Neural progenitor cell (in vitro differentiated cells): Measurements from ENCODE around the gene TPPP2. TPM values are rescaled to one million over a fixed set of nuclear protein-coding genes. Genes with fewer than 3 reads are reported as not detected.
A peak's percentile ranks its signal among the peaks of the same experiment; 100 is the strongest.

Experiments
- DNase-seq: peaks from one replicate; pipeline ENCODE4 v3.0.0-alpha.2; 2016; ENCODE audit warnings: low spot score
- H2AFZ ChIP-seq: fragments of 200-600 bp; sonication (generic); replicated peaks from 2 replicates; pipeline ENCODE4 v1.6.1; 2016; ENCODE audit warnings: antibody characterized with exemption
- H3F3A ChIP-seq: fragments of 200-600 bp; sonication (generic); 2 replicates; pipeline ENCODE4 v1.6.1; 2016; ENCODE audit warnings: antibody characterized with exemption, low read depth
- H3K27ac ChIP-seq: fragments of 200-600 bp; sonication (generic); 2 replicates; pipeline ENCODE4 v1.5.1; 2016; ENCODE audit warnings: mild to moderate bottlenecking
- H3K27me3 ChIP-seq: fragments of 200-600 bp; sonication (generic); 2 replicates; pipeline ENCODE4 v1.6.1; 2016; ENCODE audit warnings: mild to moderate bottlenecking, moderate library complexity
- H3K36me3 ChIP-seq: fragments of 200-600 bp; sonication (generic); 2 replicates; pipeline ENCODE4 v1.5.1; 2016
- H3K4me1 ChIP-seq: fragments of 200-600 bp; sonication (generic); 2 replicates; pipeline ENCODE4 v1.6.1; 2016; ENCODE audit warnings: mixed run types
- H3K4me2 ChIP-seq: fragments of 200-600 bp; sonication (generic); 2 replicates; pipeline ENCODE4 v1.6.1; 2016
- H3K4me3 ChIP-seq: fragments of 200-600 bp; sonication (generic); 2 replicates; pipeline ENCODE4 v1.5.1; 2016
- H3K79me2 ChIP-seq: fragments of 200-600 bp; sonication (generic); 2 replicates; pipeline ENCODE4 v1.6.1; 2016; ENCODE audit warnings: low read depth
- H3K9ac ChIP-seq: fragments of 200-600 bp; sonication (generic); 2 replicates; pipeline ENCODE4 v1.6.1; 2016
- H3K9me3 ChIP-seq: fragments of 200-600 bp; sonication (generic); 2 replicates; pipeline ENCODE4 v1.5.1; 2016; ENCODE audit warnings: low read depth
- H4K20me1 ChIP-seq: fragments of 200-600 bp; sonication (generic); 2 replicates; pipeline ENCODE4 v1.6.1; 2016; ENCODE audit warnings: low read depth
- H3K27ac Mint-ChIP-seq: 3 replicates; pipeline ENCODE4 v1.8.0; 2021; ENCODE audit warnings: mixed read lengths
- H3K27me3 Mint-ChIP-seq: 2 replicates; pipeline ENCODE4 v1.8.0; 2022; ENCODE audit warnings: low read depth, mild to moderate bottlenecking, inconsistent platforms, moderate library complexity, mixed read lengths; ENCODE audit not compliant: insufficient read depth
- H3K36me3 Mint-ChIP-seq: 3 replicates; pipeline ENCODE4 v1.8.0; 2021; ENCODE audit warnings: mixed read lengths
- H3K4me1 Mint-ChIP-seq: 3 replicates; pipeline ENCODE4 v1.8.0; 2021; ENCODE audit warnings: mixed read lengths
- H3K4me3 Mint-ChIP-seq: 3 replicates; pipeline ENCODE4 v1.8.0; 2021; ENCODE audit warnings: mild to moderate bottlenecking, moderate library complexity, mixed read lengths
- H3K9me3 Mint-ChIP-seq: 3 replicates; pipeline ENCODE4 v1.8.0; 2020; ENCODE audit warnings: mixed read lengths
- EZH2 ChIP-seq: fragments of 200-600 bp; sonication (generic); IDR thresholded peaks from 2 replicates; pipeline ENCODE4 v1.6.1; 2017; ENCODE audit warnings: antibody characterized with exemption, mild to moderate bottlenecking, moderate library complexity
- EZH2phosphoT487 ChIP-seq: fragments of 200-600 bp; sonication (generic); IDR thresholded peaks from 2 replicates; pipeline ENCODE4 v1.6.1; 2017; ENCODE audit warnings: antibody characterized with exemption
- total RNA-seq: library from RNA; depleted of rRNA; stranded (reverse); fragments of >200 nt; gene quantifications from 2 replicates; pipeline ENCODE4 v1.2.3, GENCODE V29; 2015; ENCODE audit warnings: low replicate concordance
- TF ChIP-seq, protein P1 (sequence below): fragments of 200-600 bp; sonication (generic); IDR thresholded peaks from 2 replicates; pipeline ENCODE4 v1.5.1; 2017; ENCODE audit warnings: antibody characterized with exemption, mild to moderate bottlenecking

TPPP2 gene
- total RNA-seq, 1 donor from 2014 or later: not detected

DNA sequence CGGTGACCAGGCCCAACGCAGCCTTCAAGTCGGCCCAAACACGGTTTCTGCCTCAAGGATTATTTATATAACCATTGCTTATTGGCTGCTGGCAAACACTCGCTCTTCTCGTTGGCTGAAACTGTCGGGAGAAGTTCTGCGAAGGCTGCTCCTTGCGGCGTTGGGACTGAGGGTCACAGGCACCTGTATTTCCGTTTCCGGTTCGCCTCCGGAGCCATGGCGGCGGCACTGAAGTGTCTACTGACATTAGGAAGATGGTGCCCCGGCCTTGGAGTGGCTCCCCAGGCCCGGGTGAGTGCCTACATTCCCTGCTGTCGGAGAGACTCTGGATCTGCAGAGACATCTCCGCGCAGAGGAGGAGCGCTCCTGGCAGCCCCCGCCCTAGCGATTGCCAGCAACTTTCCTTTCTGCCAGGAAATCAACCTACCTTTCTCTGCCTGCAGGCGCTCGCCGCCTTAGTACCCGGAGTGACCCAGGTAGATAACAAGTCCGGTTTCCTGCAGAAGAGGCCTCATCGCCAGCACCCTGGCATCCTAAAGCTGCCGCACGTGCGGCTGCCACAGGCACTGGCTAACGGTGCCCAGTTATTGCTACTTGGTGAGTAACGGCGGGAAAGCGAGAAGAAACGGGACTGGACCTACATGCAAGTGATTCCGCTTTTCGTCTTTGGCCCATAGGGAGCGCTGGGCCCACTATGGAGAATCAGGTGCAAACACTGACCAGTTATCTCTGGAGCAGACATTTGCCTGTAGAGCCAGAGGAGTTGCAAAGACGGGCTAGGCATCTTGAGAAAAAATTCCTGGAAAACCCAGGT is 40.0 kb upstream of the TPPP2 start, which contains the start of gene METTL17:
Gene METTL17 (plus strand): TSS at position 194 of the 814 bp plus-strand sequence. CDS start 23 bp downstream, at position 217.
- TF ChIP-seq EZH2 (peak; percentile 67), EZH2phosphoT487 (peak; percentile 37)
- TF ChIP-seq, protein P1, sequence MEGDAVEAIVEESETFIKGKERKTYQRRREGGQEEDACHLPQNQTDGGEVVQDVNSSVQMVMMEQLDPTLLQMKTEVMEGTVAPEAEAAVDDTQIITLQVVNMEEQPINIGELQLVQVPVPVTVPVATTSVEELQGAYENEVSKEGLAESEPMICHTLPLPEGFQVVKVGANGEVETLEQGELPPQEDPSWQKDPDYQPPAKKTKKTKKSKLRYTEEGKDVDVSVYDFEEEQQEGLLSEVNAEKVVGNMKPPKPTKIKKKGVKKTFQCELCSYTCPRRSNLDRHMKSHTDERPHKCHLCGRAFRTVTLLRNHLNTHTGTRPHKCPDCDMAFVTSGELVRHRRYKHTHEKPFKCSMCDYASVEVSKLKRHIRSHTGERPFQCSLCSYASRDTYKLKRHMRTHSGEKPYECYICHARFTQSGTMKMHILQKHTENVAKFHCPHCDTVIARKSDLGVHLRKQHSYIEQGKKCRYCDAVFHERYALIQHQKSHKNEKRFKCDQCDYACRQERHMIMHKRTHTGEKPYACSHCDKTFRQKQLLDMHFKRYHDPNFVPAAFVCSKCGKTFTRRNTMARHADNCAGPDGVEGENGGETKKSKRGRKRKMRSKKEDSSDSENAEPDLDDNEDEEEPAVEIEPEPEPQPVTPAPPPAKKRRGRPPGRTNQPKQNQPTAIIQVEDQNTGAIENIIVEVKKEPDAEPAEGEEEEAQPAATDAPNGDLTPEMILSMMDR: peak; percentile 55

DNA sequence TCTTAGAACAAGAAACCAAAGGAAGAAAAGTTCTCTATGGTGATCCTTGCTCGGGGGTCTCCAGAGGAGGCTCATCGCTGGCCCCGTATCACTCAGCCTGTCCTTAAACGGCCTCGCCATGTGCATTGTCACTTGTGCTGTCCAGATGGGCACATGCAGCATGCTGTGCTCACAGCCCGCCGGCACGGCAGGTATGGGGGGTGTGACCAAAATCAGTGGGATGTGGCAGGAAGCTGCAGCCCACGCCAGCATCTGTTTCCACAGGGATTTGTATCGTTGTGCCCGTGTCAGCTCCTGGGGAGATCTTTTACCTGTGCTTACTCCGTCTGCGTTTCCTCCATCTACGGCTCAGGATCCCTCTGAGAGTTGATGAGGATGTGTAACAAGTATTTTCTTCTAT is 33.5 kb upstream of the TPPP2 start:
- H3K27me3 Mint-ChIP-seq: no peaks in the 10 kb centered on the region
- Histone ChIP-seq H3K9me3 (no peaks in the 10 kb centered on the region), H4K20me1 (no peaks in the 10 kb centered on the region), H3K4me3 (no peak overlapping the region), H3K36me3 (peaks cover 3% of the 10 kb centered on the region), H3K9ac (no peak overlapping the region), H2AFZ (no peak overlapping the region), H3F3A (peaks cover 11% of the 10 kb centered on the region), H3K27ac (no peak overlapping the region), H3K79me2 (peaks cover 13% of the 10 kb centered on the region), H3K4me2 (no peak overlapping the region), H3K4me1 (peaks cover 3% of the 10 kb centered on the region), H3K27me3 (no peaks in the 10 kb centered on the region)
- H3K4me1 Mint-ChIP-seq: peaks cover 20% of the 10 kb centered on the region
- H3K36me3 Mint-ChIP-seq: peaks cover 28% of the 10 kb centered on the region
- H3K4me3 Mint-ChIP-seq: no peak overlapping the region
- TF ChIP-seq, protein P1: no peak
- no peak for TF ChIP-seq EZH2
- no peak for TF ChIP-seq EZH2phosphoT487
- no peak overlapping the region for H3K27ac Mint-ChIP-seq
- no peaks in the 10 kb centered on the region for H3K9me3 Mint-ChIP-seq
- DNase-seq: no peak

More for the DNA sequence above, 40.0 kb upstream of the TPPP2 start, which contains the start of gene METTL17:
- peak within 1 kb of the TSS; percentile 63 for H3K9ac ChIP-seq
- peaks cover 19% of the 10 kb centered on the region for H3F3A ChIP-seq
- peaks cover 19% of the 10 kb centered on the region for H3K36me3 Mint-ChIP-seq
- peak within 1 kb of the TSS; percentile 91 for H3K27ac Mint-ChIP-seq
- peak within 1 kb of the TSS; percentile 48 for H3K27ac ChIP-seq
- no peaks in the 10 kb centered on the region for H4K20me1 ChIP-seq
- H2AFZ ChIP-seq: peak within 1 kb of the TSS; percentile 93
- peak within 1 kb of the TSS; percentile 92 for H3K4me3 Mint-ChIP-seq
- peaks cover 15% of the 10 kb centered on the region for H3K4me1 ChIP-seq
- H3K27me3 Mint-ChIP-seq: no peaks in the 10 kb centered on the region
- peaks cover 6% of the 10 kb centered on the region for H3K27me3 ChIP-seq
- peaks cover 3% of the 10 kb centered on the region for H3K36me3 ChIP-seq
- peaks cover 12% of the 10 kb centered on the region for H3K4me1 Mint-ChIP-seq
- peaks cover 3% of the 10 kb centered on the region for H3K9me3 Mint-ChIP-seq
- H3K79me2 ChIP-seq: peaks cover 29% of the 10 kb centered on the region
- peak within 1 kb of the TSS; percentile 87 for H3K4me3 ChIP-seq
- peak within 1 kb of the TSS; percentile 86 for H3K4me2 ChIP-seq
- H3K9me3 ChIP-seq: no peaks in the 10 kb centered on the region
- DNase-seq: peak; percentile 96

DNA sequence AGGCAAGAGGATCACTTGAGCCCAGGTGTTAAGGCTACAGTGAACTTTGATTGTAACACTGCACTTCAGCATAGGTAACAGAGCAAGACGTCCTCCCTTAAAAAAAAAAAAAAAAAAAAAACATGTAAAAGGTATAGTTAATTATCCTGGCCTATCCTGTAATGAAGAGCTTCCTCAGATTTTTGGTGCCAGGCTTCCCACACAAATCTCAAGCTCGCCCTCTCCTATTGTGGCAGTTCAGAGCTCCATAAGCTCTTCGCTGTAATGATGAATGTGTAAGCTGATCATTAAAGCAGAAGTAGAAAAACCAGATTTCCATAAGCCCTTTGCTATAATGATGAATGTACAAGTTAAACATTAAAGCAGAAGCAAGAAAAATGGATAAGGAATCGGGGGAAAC is 32.9 kb upstream of the TPPP2 start:
- H2AFZ ChIP-seq: no peak overlapping the region
- H3K4me2 ChIP-seq: no peak overlapping the region
- no peaks in the 10 kb centered on the region for H3K9me3 ChIP-seq
- TF ChIP-seq EZH2phosphoT487 (no peak), EZH2 (no peak)
- TF ChIP-seq, protein P1: no peak
- no peak overlapping the region for H3K4me3 Mint-ChIP-seq
- no peak overlapping the region for H3K27ac Mint-ChIP-seq
- no peaks in the 10 kb centered on the region for H4K20me1 ChIP-seq
- DNase-seq: no peak
- H3K4me1 Mint-ChIP-seq: peaks cover 17% of the 10 kb centered on the region
- peaks cover 24% of the 10 kb centered on the region for H3K36me3 Mint-ChIP-seq
- H3K4me1 ChIP-seq: peaks cover 2% of the 10 kb centered on the region
- no peak overlapping the region for H3K4me3 ChIP-seq
- no peak overlapping the region for H3K27ac ChIP-seq
- H3K36me3 ChIP-seq: peaks cover 3% of the 10 kb centered on the region
- no peaks in the 10 kb centered on the region for H3K9me3 Mint-ChIP-seq
- peaks cover 11% of the 10 kb centered on the region for H3F3A ChIP-seq
- no peaks in the 10 kb centered on the region for H3K27me3 ChIP-seq
- no peak overlapping the region for H3K9ac ChIP-seq
- H3K27me3 Mint-ChIP-seq: no peaks in the 10 kb centered on the region
- H3K79me2 ChIP-seq: peaks cover 7% of the 10 kb centered on the region
